Kidney epithelial cell (primary cell): ENCODE measurements around the gene FAM98B. TPM values are rescaled to one million over a fixed set of nuclear protein-coding genes. Genes with fewer than 3 reads are reported as not detected.

Source experiments
- total RNA-seq: library from RNA; depleted of rRNA; stranded (reverse); fragments of >200 nt; gene quantifications from 2 replicates; pipeline ENCODE4 v1.2.3, GENCODE V29; 2015

Gene FAM98B
- total RNA-seq, 1 donor from 2014 or later: 9.1 TPM

Other genes with a start within 250 kb of the FAM98B start
- 20.4 and 22.0 TPM in 2 replicates for gene SPRED1, start 201.3 kb upstream of the FAM98B start, total RNA-seq
- 3.1 TPM in 2 replicates for gene RASGRP1, start 110.7 kb downstream of the FAM98B start, total RNA-seq